Fibroblast of skin of abdomen (primary cell): ENCODE data around the gene TSC1.

Source experiments
- DNase-seq: peaks from one replicate; pipeline ENCODE4 v3.0.0-alpha.2; 2013

The TSC1 gene

DNA sequence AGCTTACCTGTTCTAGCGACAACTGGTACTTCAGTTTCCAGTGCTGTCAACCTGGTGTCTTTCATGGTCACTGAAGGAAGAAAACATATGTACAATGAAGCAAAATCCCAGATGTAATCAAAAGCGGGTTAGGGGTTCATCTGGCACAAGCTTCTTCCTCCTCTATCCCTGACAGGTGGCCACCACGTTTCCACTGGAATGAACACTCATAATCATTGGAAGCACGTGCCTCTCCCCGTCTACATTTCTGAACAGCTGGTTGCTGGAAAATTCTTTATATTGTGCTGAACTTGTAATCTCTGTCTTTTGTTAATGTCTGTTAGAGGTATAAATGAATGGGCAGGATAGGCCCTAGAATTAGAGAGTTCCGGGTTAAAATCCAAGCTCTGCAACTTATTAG, 9.4 kb downstream of the TSC1 start:
- no peak for DNase-seq

DNA sequence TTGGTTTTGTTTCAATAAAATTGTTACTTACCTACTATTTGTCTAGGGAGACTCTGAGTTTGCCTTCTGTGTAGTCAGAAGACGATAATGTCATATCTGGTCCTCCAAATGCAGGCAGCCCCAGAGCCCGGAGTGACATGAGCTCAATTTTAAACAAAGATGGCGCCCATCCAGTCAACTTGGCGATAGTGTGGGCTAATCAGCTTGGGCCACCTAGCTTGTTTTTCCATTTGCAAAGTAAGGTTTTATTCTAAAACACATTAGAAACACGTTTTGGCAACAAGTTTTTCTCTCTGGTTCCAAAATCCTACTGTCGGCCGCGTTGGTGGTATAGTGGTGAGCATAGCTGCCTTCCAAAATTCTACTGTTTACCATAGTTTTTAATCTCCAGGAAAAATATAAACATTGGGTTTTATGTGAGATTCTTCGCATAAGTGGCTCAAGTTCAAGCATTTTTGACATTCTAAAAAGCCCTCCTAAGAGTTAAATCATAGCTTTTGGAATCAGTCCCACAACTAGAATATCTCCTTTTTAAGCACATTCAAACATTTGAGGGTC, 13.2 kb downstream of the TSC1 start:
- DNase-seq: peak; percentile 9

GRCh38 chr9:132927704-132928103, 16.7 kb downstream of the TSC1 start:
- no peak for DNase-seq

GRCh38 chr9:132923346-132923902, 21.0 kb downstream of the TSC1 start:
- DNase-seq: no peak

- DNase-seq: no peak
These were observed 24.7 kb downstream of the TSC1 start for GRCh38 chr9:132919614-132920268.

- no peak for DNase-seq
These were observed 29.5 kb downstream of the TSC1 start for GRCh38 chr9:132914924-132915323.

DNA sequence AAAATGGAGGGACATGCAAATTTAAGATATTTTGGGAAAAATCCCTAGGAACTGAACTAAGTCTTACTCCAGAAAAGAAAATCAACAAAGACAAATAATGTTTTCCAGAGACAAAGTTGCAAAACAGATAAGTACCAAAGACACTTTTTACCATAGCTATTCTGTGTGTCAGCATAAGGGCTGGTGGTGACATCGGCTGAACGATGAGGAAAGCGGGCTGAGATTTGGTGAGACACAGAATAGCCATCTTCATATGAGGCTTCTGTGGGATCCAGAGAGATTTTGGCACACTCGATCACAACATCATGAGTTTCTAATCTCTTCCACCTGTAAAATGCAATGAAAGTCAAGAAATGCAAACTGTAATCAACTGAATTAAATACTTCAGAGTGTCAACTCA, 32.3 kb downstream of the TSC1 start:
- DNase-seq: no peak

GRCh38 chr9:132910376-132910775, 34.0 kb downstream of the TSC1 start:
- DNase-seq: no peak

- DNase-seq: no peak
These were observed 35.1 kb downstream of the TSC1 start for GRCh38 chr9:132909311-132909710.

GRCh38 chr9:132908635-132909034, 35.8 kb downstream of the TSC1 start:
- DNase-seq: no peak

DNA sequence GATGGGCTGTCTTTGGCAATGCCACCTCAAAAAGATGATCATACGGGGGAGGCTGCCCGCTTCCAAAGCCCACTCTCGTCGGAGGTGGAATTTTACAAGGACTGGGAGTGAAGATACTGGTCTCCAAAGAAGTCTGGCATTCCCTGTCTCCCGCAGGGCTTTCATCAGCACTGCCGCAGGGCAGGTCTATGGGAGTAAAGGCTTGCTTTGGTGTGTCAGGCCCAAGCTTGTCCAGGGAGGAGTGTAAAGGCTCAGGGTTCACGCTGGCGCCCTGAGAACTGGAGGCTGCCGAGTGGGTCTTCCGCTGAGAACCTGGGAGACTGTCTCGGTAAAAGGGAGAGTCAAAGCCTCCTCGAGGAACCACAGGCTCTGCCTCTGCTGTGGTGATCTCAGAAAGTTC, 38.7 kb downstream of the TSC1 start:
- DNase-seq: no peak

GRCh38 chr9:132903574-132904492, 40.6 kb downstream of the TSC1 start:
- no peak for DNase-seq

DNA sequence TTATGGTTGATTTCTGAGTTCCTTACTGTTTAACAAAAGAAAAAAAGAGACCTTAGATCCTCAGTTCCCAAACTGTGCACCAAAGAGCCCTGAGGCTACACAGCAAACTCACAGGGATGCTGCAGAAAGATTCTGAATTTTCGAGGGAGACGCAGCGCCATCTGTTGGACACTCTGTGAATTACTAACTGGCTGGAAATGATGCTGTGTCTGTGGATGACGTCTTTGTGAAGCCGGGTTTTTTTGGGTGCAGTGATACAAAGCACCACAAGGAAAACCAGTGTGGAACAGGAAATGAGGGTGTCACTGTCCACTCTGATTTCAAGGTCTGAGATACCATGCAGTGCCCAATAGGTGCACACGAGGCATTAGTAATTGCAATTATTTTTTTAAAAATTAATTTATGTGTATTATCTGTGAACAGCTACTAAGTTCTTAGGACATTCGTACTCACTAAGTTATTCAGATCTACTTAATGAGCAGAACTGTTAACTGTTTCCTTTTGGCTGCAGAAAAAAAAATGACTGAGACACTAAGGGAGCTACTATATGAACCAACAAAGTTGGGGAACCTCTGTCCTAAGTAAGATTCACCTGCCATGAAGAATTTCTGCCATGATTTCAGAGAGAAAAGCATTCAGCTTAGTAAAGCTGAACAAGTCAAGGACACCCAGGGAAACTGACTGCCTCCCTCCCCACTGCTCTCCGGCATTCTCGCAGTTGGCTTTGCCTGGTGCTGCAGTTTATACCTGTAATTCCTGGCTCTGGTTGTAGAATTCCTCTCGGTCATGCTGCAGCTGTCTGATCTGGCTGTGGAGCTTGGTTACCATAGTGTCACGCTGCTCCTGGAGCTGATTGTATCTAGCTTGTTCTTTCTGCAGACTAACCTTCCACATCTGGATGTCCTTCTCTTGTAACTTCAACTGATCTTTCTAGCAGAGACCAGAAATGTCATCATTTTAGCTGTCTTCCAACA, 42.3 kb downstream of the TSC1 start:
- DNase-seq: peak; percentile 73

- DNase-seq: no peak
These were observed 46.4 kb downstream of the TSC1 start for GRCh38 chr9:132898051-132898450.

DNA sequence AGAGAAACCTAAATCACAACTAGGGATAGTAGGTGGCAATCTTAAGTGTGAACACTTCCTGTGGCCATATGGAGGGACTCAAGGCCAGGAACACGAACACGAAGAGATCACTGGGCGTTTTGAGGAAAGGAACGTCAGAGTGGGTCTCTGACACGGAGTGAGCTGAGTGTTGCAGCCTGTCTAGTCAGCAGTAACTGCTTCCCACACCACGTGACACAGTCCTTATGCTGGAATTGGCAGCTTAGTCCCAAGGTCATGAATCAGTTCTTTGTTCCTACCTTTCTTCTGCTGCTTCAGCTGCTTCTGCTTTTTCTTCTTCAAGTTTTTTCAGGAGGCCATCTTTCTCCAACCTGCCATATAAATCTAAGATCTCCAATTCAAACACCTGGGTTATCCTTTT, 47.5 kb downstream of the TSC1 start:
- no peak for DNase-seq

DNA sequence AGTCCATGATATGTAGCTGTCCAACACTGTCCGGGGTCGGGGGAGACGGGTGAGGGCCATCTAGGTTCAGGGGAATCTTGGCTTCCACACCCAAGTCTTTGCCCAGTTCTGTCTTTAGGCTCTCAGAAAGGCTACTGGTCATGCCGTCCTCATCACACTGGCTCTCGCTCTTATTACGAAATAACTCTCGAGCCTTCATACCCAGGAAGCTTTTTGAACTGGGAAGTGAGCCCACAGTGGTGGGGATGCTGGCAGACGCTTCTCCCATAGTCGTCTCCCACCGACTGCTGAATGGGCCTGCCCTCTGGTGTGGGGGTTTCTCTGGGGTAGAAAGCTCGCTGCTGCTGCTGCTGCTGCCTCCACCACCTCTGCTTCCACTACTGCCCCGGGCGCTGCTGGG, 48.2 kb downstream of the TSC1 start:
- DNase-seq: no peak

DNA sequence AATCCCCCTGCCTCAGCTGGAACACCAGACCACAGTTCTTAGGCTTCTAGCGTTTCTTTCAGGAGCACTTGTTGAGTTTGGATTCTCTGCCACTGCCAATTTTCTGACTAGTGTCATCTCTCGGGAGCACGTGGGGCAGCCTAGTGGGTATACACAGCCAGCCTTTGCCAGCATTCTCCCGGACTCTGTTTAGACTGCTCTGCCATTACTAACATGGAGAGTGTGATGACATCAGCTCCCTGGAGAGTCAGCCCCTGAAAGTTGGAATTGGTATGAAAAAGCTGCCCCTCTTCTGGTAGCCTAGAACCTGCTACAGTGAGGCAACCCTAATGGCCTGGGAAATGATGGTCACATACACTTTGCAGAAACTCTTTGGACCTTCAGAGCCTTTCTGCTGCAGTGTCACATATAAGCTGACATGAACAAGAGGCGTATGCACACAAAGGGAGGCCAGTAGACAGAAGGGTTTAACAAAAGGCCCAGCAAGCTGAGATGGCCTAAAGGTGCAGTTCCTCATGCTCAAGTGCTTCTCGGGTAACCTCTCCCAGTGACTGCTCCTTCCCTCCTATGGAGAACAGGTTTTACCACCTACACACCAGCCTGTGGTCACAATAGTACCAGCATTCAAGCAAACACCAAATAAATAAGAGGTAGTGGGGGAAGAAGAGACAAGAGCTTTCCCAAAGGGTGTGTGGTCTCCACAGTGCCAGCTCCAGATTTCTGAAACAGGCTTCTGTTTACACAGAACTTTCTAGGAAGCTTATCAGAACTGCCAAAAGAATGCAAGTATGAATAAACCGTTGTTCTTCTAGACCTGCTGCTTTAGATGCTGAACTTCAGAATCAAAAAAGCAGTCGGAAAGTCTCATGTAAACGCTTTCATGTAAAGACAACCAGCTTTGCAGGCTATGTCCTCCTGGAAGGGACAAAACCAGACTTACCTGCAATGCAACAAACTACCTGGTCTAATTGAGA, 49.3 kb downstream of the TSC1 start:
- no peak for DNase-seq

GRCh38 chr9:132894346-132894745, 50.1 kb downstream of the TSC1 start:
- no peak for DNase-seq

GRCh38 chr9:132892400-132892799, 52.0 kb downstream of the TSC1 start:
- no peak for DNase-seq

DNA sequence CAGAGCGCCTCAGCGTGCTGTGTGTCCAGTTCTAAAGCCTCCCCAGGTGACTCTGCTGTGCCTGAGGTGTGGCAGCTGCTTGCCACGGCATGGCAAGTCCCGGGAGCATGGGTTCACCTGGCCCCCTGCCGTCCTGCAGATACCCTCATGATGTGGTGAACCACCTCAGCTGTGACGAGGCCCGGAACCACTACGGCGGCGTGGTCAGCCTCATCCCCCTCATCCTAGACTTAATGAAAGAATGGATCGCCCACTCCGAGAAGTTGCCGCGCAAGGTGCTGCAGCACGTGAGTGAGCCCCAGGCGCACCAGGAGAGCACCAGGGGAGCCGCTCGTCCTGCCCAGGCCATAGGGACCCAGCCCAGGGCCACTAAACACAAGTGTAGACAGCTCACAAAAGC, 56.3 kb downstream of the TSC1 start:
- no peak for DNase-seq
